Measurements from ENCODE around the gene GPR42.
"Not testable (repeated sequence)": the region's sequence is repeated elsewhere in the genome, so short reads cannot be mapped to it uniquely, and the experiment has no call there.

GPR42 gene

GRCh38 chr19:35363711-35364425 lies 7.0 kb upstream of the GPR42 start:
- Mint-ChIP-seq H3K27me3 (ENCODE audit: low read depth) (peaks cover 21% of the 10 kb centered on the region), H3K4me3 (no peak overlapping the region), H3K36me3 (ENCODE audit: low read depth) (no peaks in the 10 kb centered on the region), H3K9me3 (no peaks in the 10 kb centered on the region), H3K27ac (no peak overlapping the region), H3K4me1 (ENCODE audit: low read depth) (no peaks in the 10 kb centered on the region)
- no peak for DNase-seq (ENCODE audit: low spot score)

- no peaks in the 10 kb centered on the region for H3K36me3 Mint-ChIP-seq (ENCODE audit: low read depth)
- H3K27ac Mint-ChIP-seq: no peak overlapping the region
- no peaks in the 10 kb centered on the region for H3K4me1 Mint-ChIP-seq (ENCODE audit: low read depth)
- no peaks in the 10 kb centered on the region for H3K9me3 Mint-ChIP-seq
- H3K4me3 Mint-ChIP-seq: no peak overlapping the region
- DNase-seq (ENCODE audit: low spot score): no peak
- H3K27me3 Mint-ChIP-seq (ENCODE audit: low read depth): peaks cover 24% of the 10 kb centered on the region
These were observed 5.6 kb upstream of the GPR42 start for GRCh38 chr19:35365303-35365702.

GRCh38 chr19:35368378-35368777 lies 2.5 kb upstream of the GPR42 start:
- H3K27ac Mint-ChIP-seq: no peak overlapping the region
- DNase-seq (ENCODE audit: low spot score): no peak
- H3K27me3 Mint-ChIP-seq (ENCODE audit: low read depth): peaks cover 24% of the 10 kb centered on the region
- H3K36me3 Mint-ChIP-seq (ENCODE audit: low read depth): no peaks in the 10 kb centered on the region
- no peaks in the 10 kb centered on the region for H3K4me1 Mint-ChIP-seq (ENCODE audit: low read depth)
- H3K4me3 Mint-ChIP-seq: no peak overlapping the region
- no peaks in the 10 kb centered on the region for H3K9me3 Mint-ChIP-seq

GRCh38 chr19:35369522-35369921 lies 1.3 kb upstream of the GPR42 start:
- no peak overlapping the region for H3K4me3 Mint-ChIP-seq
- H3K27ac Mint-ChIP-seq: no peak overlapping the region
- no peak for DNase-seq (ENCODE audit: low spot score)
- no peaks in the 10 kb centered on the region for H3K36me3 Mint-ChIP-seq (ENCODE audit: low read depth)
- H3K4me1 Mint-ChIP-seq (ENCODE audit: low read depth): no peaks in the 10 kb centered on the region
- no peaks in the 10 kb centered on the region for H3K9me3 Mint-ChIP-seq
- peaks cover 24% of the 10 kb centered on the region for H3K27me3 Mint-ChIP-seq (ENCODE audit: low read depth)

- no peak overlapping the region for H3K27ac Mint-ChIP-seq
- DNase-seq (ENCODE audit: low spot score): no peak
- H3K9me3 Mint-ChIP-seq: no peaks in the 10 kb centered on the region
- H3K4me3 Mint-ChIP-seq: no peak overlapping the region
- H3K36me3 Mint-ChIP-seq (ENCODE audit: low read depth): no peaks in the 10 kb centered on the region
- H3K4me1 Mint-ChIP-seq (ENCODE audit: low read depth): peaks cover 8% of the 10 kb centered on the region
- peaks cover 10% of the 10 kb centered on the region for H3K27me3 Mint-ChIP-seq (ENCODE audit: low read depth)
These were observed 2.6 kb downstream of the GPR42 start for GRCh38 chr19:35373492-35373891.

- DNase-seq (ENCODE audit: low spot score); H3K27me3 Mint-ChIP-seq (ENCODE audit: low read depth); H3K4me3 Mint-ChIP-seq; H3K36me3 Mint-ChIP-seq (ENCODE audit: low read depth); H3K9me3 Mint-ChIP-seq; H3K4me1 Mint-ChIP-seq (ENCODE audit: low read depth); H3K27ac Mint-ChIP-seq: not testable (repeated sequence)
These were observed 3.2 kb downstream of the GPR42 start for GRCh38 chr19:35374031-35374430.

- H3K4me3 Mint-ChIP-seq: no peak overlapping the region
- H3K36me3 Mint-ChIP-seq (ENCODE audit: low read depth): no peaks in the 10 kb centered on the region
- peaks cover 8% of the 10 kb centered on the region for H3K4me1 Mint-ChIP-seq (ENCODE audit: low read depth)
- H3K27ac Mint-ChIP-seq: no peak overlapping the region
- DNase-seq (ENCODE audit: low spot score): no peak
- H3K27me3 Mint-ChIP-seq (ENCODE audit: low read depth): peaks cover 9% of the 10 kb centered on the region
- H3K9me3 Mint-ChIP-seq: no peaks in the 10 kb centered on the region
These were observed 4.8 kb downstream of the GPR42 start for GRCh38 chr19:35375505-35376307.

GRCh38 chr19:35377656-35378055 lies 6.8 kb downstream of the GPR42 start:
- peaks cover 13% of the 10 kb centered on the region for H3K27me3 Mint-ChIP-seq (ENCODE audit: low read depth)
- no peak overlapping the region for H3K4me3 Mint-ChIP-seq

GRCh38 chr19:35378356-35378755 lies 7.5 kb downstream of the GPR42 start:
- DNase-seq (ENCODE audit: low spot score): no peak
- Mint-ChIP-seq H3K4me3 (no peak overlapping the region), H3K27me3 (ENCODE audit: low read depth) (peaks cover 13% of the 10 kb centered on the region), H3K9me3 (no peaks in the 10 kb centered on the region), H3K4me1 (ENCODE audit: low read depth) (peaks cover 10% of the 10 kb centered on the region), H3K27ac (no peak overlapping the region), H3K36me3 (ENCODE audit: low read depth) (no peaks in the 10 kb centered on the region)

More at GRCh38 chr19:35377656-35378055, 6.8 kb downstream of the GPR42 start:
- H3K36me3 Mint-ChIP-seq (ENCODE audit: low read depth): no peaks in the 10 kb centered on the region
- no peak overlapping the region for H3K27ac Mint-ChIP-seq
- no peaks in the 10 kb centered on the region for H3K9me3 Mint-ChIP-seq
- H3K4me1 Mint-ChIP-seq (ENCODE audit: low read depth): peaks cover 10% of the 10 kb centered on the region
- DNase-seq (ENCODE audit: low spot score): no peak

- peaks cover 10% of the 10 kb centered on the region for H3K4me1 Mint-ChIP-seq (ENCODE audit: low read depth)
- not testable (repeated sequence) for DNase-seq (ENCODE audit: low spot score); H3K4me3 Mint-ChIP-seq; H3K9me3 Mint-ChIP-seq; H3K27ac Mint-ChIP-seq; H3K36me3 Mint-ChIP-seq (ENCODE audit: low read depth)
- H3K27me3 Mint-ChIP-seq (ENCODE audit: low read depth): peaks cover 13% of the 10 kb centered on the region
These were observed 8.7 kb downstream of the GPR42 start for GRCh38 chr19:35379545-35379944.

- H3K27ac Mint-ChIP-seq: no peak overlapping the region
- H3K27me3 Mint-ChIP-seq (ENCODE audit: low read depth): peaks cover 13% of the 10 kb centered on the region
- H3K9me3 Mint-ChIP-seq: peaks cover 4% of the 10 kb centered on the region
- peaks cover 2% of the 10 kb centered on the region for H3K36me3 Mint-ChIP-seq (ENCODE audit: low read depth)
- peaks cover 8% of the 10 kb centered on the region for H3K4me1 Mint-ChIP-seq (ENCODE audit: low read depth)
- H3K4me3 Mint-ChIP-seq: no peak overlapping the region
- DNase-seq (ENCODE audit: low spot score): no peak
These were observed 9.1 kb downstream of the GPR42 start for GRCh38 chr19:35379992-35380391.

GRCh38 chr19:35380450-35381124 lies 9.7 kb downstream of the GPR42 start:
- Mint-ChIP-seq H3K4me3 (no peak overlapping the region), H3K27ac (no peak overlapping the region), H3K9me3 (peaks cover 4% of the 10 kb centered on the region), H3K27me3 (ENCODE audit: low read depth) (peaks cover 13% of the 10 kb centered on the region), H3K4me1 (ENCODE audit: low read depth) (peaks cover 8% of the 10 kb centered on the region), H3K36me3 (ENCODE audit: low read depth) (peaks cover 2% of the 10 kb centered on the region)
- DNase-seq (ENCODE audit: low spot score): no peak

GRCh38 chr19:35381318-35381717 lies 10.4 kb downstream of the GPR42 start:
- Mint-ChIP-seq H3K36me3 (ENCODE audit: low read depth) (peaks cover 2% of the 10 kb centered on the region), H3K4me3 (no peak overlapping the region), H3K9me3 (peaks cover 5% of the 10 kb centered on the region), H3K27me3 (ENCODE audit: low read depth) (peaks cover 13% of the 10 kb centered on the region), H3K27ac (no peak overlapping the region), H3K4me1 (ENCODE audit: low read depth) (peaks cover 5% of the 10 kb centered on the region)
- DNase-seq (ENCODE audit: low spot score): no peak

- peaks cover 13% of the 10 kb centered on the region for H3K27me3 Mint-ChIP-seq (ENCODE audit: low read depth)
- H3K27ac Mint-ChIP-seq: no peak overlapping the region
- no peak overlapping the region for H3K4me3 Mint-ChIP-seq
- no peak for DNase-seq (ENCODE audit: low spot score)
- peaks cover 2% of the 10 kb centered on the region for H3K36me3 Mint-ChIP-seq (ENCODE audit: low read depth)
- peaks cover 12% of the 10 kb centered on the region for H3K9me3 Mint-ChIP-seq
- peaks cover 5% of the 10 kb centered on the region for H3K4me1 Mint-ChIP-seq (ENCODE audit: low read depth)
These were observed 11.1 kb downstream of the GPR42 start for GRCh38 chr19:35381926-35382325.

All from T-helper 2 cell treated with Interferon-gamma antibody and Interleukin-4, amounts not matched to agents 5 μg/mL and 100 μg/mL, for 36 hours (primary cell).